ENCODE data around the gene IFI44. TPM values are rescaled to one million over a fixed set of nuclear protein-coding genes. Genes with fewer than 3 reads are reported as not detected.

IFI44 gene
- polyA plus RNA-seq, 1 of the 3 experiments (the other 2 are of a cell fraction): 6.5 TPM

- 46% methylated on average over 3 of the region's 3 CpGs for WGBS (ENCODE audit: low lambda C conversion rate)
- H3K9ac ChIP-seq: no peak overlapping the region
- peak overlapping the region in 1 of 2 experiments; percentile 82; a peak in 1 of 4 replicates for H3K27ac ChIP-seq (ENCODE audit: low read depth in 2 of 2, low read length in 1 of 2)
- no peaks in the 10 kb centered on the region for H4K20me1 ChIP-seq (ENCODE audit: insufficient read depth)
- H3K9me3 ChIP-seq: peaks cover 11% of the 10 kb centered on the region; the same call in 1 of the 2 replicates
- H3F3A ChIP-seq (replicated peaks; ENCODE audit: insufficient read depth): peaks cover 39% of the 10 kb centered on the region
- ChIA-PET CTCF (no interaction called here), POLR2A (no interaction called here)
- peak overlapping the region; percentile 64; the same call in 1 of the 2 replicates for H2AFZ ChIP-seq (ENCODE audit: low read depth)
- H3K79me2 ChIP-seq (ENCODE audit: insufficient read depth): no peaks in the 10 kb centered on the region
- no peak for DNase-seq
- H3K9me2 ChIP-seq: no peaks in the 10 kb centered on the region
- no peak for TF ChIP-seq MAX (IDR thresholded peaks at IDR 0.05; ENCODE audit: low read depth)
- TF ChIP-seq, protein P1, sequence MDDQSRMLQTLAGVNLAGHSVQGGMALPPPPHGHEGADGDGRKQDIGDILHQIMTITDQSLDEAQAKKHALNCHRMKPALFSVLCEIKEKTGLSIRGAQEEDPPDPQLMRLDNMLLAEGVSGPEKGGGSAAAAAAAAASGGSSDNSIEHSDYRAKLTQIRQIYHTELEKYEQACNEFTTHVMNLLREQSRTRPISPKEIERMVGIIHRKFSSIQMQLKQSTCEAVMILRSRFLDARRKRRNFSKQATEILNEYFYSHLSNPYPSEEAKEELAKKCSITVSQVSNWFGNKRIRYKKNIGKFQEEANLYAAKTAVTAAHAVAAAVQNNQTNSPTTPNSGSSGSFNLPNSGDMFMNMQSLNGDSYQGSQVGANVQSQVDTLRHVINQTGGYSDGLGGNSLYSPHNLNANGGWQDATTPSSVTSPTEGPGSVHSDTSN (IDR thresholded peaks at IDR 0.05): peak; percentile 16; the same call in 1 of the 2 replicates
- H3K4me1 ChIP-seq (ENCODE audit: control insufficient read depth in 1 of 2, insufficient read depth in 2 of 2, low read depth in 1 of 2, low read length in 1 of 2): peaks cover 2 to 33% of the 10 kb centered on the region in 2 experiments; a peak in 2 of 4 replicates
- no peak overlapping the region for H3K4me3 ChIP-seq (ENCODE audit: low read depth in 2 of 2, low read length in 1 of 2)
- H3K36me3 ChIP-seq (replicated peaks in 1 of 2; ENCODE audit: control insufficient read depth in 1 of 2, insufficient read depth in 2 of 2, low read length in 1 of 2): peaks cover 0 to 3% of the 10 kb centered on the region in 2 experiments
- no peak overlapping the region for H3K4me2 ChIP-seq
- H3K27me3 ChIP-seq (ENCODE audit: insufficient read depth): no peaks in the 10 kb centered on the region
These were observed 62.9 kb downstream of the IFI44 start for GRCh38 chr1:78712467-78713051.

DNA sequence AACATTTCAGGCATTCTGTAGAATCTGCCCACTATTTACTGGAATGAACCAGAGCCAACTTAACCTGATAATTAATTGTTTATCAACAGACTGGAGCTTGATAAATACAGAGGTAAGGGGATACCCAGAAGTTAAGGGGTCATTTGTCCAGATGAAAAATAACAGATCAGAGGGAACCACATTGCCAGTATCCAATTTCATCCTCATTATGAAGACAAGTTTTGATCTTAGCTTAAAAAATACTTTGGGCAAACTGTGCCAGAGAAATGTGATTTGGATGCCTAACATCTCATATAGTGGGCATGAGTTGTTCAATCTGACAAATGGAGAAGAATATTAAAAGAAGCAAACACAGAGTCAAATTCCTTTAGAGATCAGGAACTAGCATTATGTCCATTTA lies 63.7 kb downstream of the IFI44 start:
- Histone ChIP-seq H4K20me1 (ENCODE audit: insufficient read depth) (no peaks in the 10 kb centered on the region), H3K9ac (no peak overlapping the region), H3K9me3 (peaks cover 7% of the 10 kb centered on the region; the same call in 1 of the 2 replicates), H3K4me2 (no peak overlapping the region), H3K4me3 (ENCODE audit: low read depth in 2 of 2, low read length in 1 of 2) (no peak overlapping the region), H2AFZ (ENCODE audit: low read depth) (peak overlapping the region; percentile 8; the same call in 1 of the 2 replicates), H3K79me2 (ENCODE audit: insufficient read depth) (no peaks in the 10 kb centered on the region), H3K27ac (ENCODE audit: low read depth in 2 of 2, low read length in 1 of 2) (peak overlapping the region; percentile 75 to 82; a peak in 3 of 4 replicates), H3F3A (replicated peaks; ENCODE audit: insufficient read depth) (peaks cover 39% of the 10 kb centered on the region), H3K9me2 (no peaks in the 10 kb centered on the region), H3K4me1 (ENCODE audit: control insufficient read depth in 1 of 2, insufficient read depth in 2 of 2, low read depth in 1 of 2, low read length in 1 of 2) (peaks cover 2 to 33% of the 10 kb centered on the region in 2 experiments; a peak in 2 of 4 replicates), H3K36me3 (replicated peaks in 1 of 2; ENCODE audit: control insufficient read depth in 1 of 2, insufficient read depth in 2 of 2, low read length in 1 of 2) (peaks cover 0 to 3% of the 10 kb centered on the region in 2 experiments), H3K27me3 (ENCODE audit: insufficient read depth) (no peaks in the 10 kb centered on the region)
- ChIA-PET POLR2A (no interaction called here), CTCF (interaction anchor here (0.9 kb wide), 1 partner anchor 13 kb away, joined by 3 read pairs; no protein-coding TSS in a partner anchor)
- TF ChIP-seq MXI1 (IDR thresholded peaks at IDR 0.05; ENCODE audit: low read depth, low read length) (no peak), FOXM1 (IDR thresholded peaks at IDR 0.05; ENCODE audit: low read depth) (no peak), TEAD4 (IDR thresholded peaks at IDR 0.05; ENCODE audit: borderline replicate concordance, insufficient read depth) (peak; percentile 34; the same call in 1 of the 2 replicates), JUND (IDR thresholded peaks at IDR 0.05) (peak; percentile 24; the same call in 1 of the 2 replicates), RAD21 (IDR thresholded peaks at IDR 0.05; ENCODE audit: low read length) (no peak), YY1 (IDR thresholded peaks at IDR 0.05; ENCODE audit: low read depth) (no peak), NFIC (IDR thresholded peaks at IDR 0.05; ENCODE audit: borderline replicate concordance) (peak; percentile 57; the same call in 1 of the 2 replicates), TCF12 (IDR thresholded peaks at IDR 0.05) (peak; percentile 74; the same call in 1 of the 2 replicates), EP300 (IDR thresholded peaks at IDR 0.05; ENCODE audit: borderline replicate concordance in 1 of 2, low read depth in 1 of 2, low read length in 1 of 2) (0 out of 4 replicates have a peak, but pooled peaks of 1 of the 2 experiments have one; percentile 32), RCOR1 (IDR thresholded peaks at IDR 0.05; ENCODE audit: low read length) (no peak), POLR2AphosphoS5 (IDR thresholded peaks at IDR 0.05; ENCODE audit: low read depth, low read length) (no peak), NRF1 (IDR thresholded peaks at IDR 0.05; ENCODE audit: low read depth, low read length) (no peak), RXRA (IDR thresholded peaks at IDR 0.05; ENCODE audit: borderline replicate concordance, low read depth) (peak; percentile 39; the same call in 1 of the 2 replicates), RFX5 (IDR thresholded peaks at IDR 0.05; ENCODE audit: low read length) (no peak), SMC3 (IDR thresholded peaks at IDR 0.05; ENCODE audit: low read depth, low read length) (no peak), REST (IDR thresholded peaks at IDR 0.05; ENCODE audit: low read depth, low read length) (no peak)
- TF ChIP-seq, protein P1 (IDR thresholded peaks at IDR 0.05): peak; percentile 62
- TF ChIP-seq, protein P2, sequence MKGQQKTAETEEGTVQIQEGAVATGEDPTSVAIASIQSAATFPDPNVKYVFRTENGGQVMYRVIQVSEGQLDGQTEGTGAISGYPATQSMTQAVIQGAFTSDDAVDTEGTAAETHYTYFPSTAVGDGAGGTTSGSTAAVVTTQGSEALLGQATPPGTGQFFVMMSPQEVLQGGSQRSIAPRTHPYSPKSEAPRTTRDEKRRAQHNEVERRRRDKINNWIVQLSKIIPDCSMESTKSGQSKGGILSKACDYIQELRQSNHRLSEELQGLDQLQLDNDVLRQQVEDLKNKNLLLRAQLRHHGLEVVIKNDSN (IDR thresholded peaks at IDR 0.05; ENCODE audit: borderline replicate concordance, low read depth): no peak
- DNase-seq: no peak
